ENCODE results near the gene GLCE.

GLCE gene

DNA sequence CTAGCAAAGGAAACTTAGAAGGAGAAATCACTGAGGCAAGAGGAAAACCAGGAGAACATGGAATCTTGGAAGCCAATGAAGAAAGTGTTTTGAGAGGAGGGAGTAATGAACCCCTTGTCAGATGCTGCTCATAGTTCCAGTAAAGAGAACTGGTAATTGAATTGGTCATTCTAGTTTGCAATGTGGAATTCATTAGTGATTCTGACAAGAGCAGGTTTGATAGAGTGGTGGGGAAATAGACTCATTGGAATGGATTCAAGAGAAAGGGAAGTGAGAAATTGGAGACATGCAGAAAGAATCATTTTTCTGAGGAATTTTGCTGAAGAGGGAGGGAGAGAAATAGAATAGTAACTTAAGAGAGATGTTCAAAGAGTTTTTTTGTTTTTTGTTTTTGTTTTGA, 21.0 kb downstream of the GLCE start:
- no peaks in the 10 kb centered on the region for H3K36me3 ChIP-seq (replicated peaks)
- DNase-seq: no peak
- H3K27ac ChIP-seq: no peak overlapping the region
- H3K27me3 ChIP-seq (replicated peaks): no peaks in the 10 kb centered on the region
- in situ Hi-C loops (cut with HindIII; ENCODE audit: low pct_ligation_motif_present, low sequenced_read_pairs): no loop called here
- TF ChIP-seq CTCF (IDR thresholded peaks at IDR 0.05; ENCODE audit: low read depth, low read length, missing control alignments): no peak
- H3K4me3 ChIP-seq (ENCODE audit: low read depth, low read length): no peak overlapping the region

DNA sequence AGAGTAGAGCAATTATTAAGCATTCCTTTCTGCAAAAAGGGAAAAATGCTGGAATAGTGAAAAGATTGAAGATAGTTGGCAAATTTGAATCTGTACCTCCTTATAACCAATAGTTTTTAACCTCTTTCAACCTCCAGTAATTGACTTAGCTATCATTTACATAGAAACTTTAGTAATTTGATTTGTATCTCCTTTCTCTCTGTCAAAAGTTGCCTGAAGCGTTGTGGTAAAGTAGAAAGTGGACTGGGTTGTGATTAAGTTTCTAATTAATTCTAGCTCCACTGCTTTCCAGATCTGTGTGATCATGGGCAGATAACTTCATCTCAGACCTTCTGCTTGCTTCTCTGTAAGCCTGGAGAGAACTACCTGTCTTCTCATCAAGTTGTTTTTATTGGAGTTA, 24.8 kb downstream of the GLCE start:
- no peak overlapping the region for H3K4me3 ChIP-seq (ENCODE audit: low read depth, low read length)
- DNase-seq: no peak
- no peak overlapping the region for H3K27ac ChIP-seq
- H3K36me3 ChIP-seq (replicated peaks): no peaks in the 10 kb centered on the region
- no peak for TF ChIP-seq CTCF (IDR thresholded peaks at IDR 0.05; ENCODE audit: low read depth, low read length, missing control alignments)
- in situ Hi-C loops (cut with HindIII; ENCODE audit: low pct_ligation_motif_present, low sequenced_read_pairs): no loop called here
- H3K27me3 ChIP-seq (replicated peaks): no peaks in the 10 kb centered on the region

- DNase-seq: no peak
- no peak for TF ChIP-seq CTCF (IDR thresholded peaks at IDR 0.05; ENCODE audit: low read depth, low read length, missing control alignments)
- in situ Hi-C loops (cut with HindIII; ENCODE audit: low pct_ligation_motif_present, low sequenced_read_pairs): no loop called here
- Histone ChIP-seq H3K36me3 (replicated peaks) (no peaks in the 10 kb centered on the region), H3K27me3 (replicated peaks) (no peaks in the 10 kb centered on the region), H3K27ac (no peak overlapping the region), H3K4me3 (ENCODE audit: low read depth, low read length) (no peak overlapping the region)
These were observed 25.3 kb downstream of the GLCE start for GRCh38 chr15:69185706-69186105.

DNA sequence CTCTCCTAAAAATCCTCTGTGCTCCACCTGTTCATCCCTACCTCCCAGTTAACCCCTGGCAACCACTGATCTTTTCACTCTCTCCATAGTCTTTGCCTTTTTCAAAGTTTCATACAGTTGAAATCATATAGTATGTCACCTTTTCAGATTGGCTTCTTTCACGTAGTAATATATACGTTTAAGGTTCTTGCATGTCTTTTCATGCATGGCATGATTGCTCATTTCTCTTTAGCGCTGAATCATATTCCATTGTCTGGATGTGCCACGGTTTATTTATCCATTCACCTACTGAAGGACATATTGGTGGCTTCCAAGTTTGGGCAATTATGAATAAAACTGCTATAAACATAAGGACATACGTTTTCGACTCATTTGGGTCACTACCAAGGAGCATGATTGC, 28.7 kb downstream of the GLCE start:
- Histone ChIP-seq H3K27me3 (replicated peaks) (no peaks in the 10 kb centered on the region), H3K4me3 (ENCODE audit: low read depth, low read length) (no peak overlapping the region), H3K36me3 (replicated peaks) (no peaks in the 10 kb centered on the region), H3K27ac (no peak overlapping the region)
- TF ChIP-seq CTCF (IDR thresholded peaks at IDR 0.05; ENCODE audit: low read depth, low read length, missing control alignments): no peak
- in situ Hi-C loops (cut with HindIII; ENCODE audit: low pct_ligation_motif_present, low sequenced_read_pairs): no loop called here
- no peak for DNase-seq

- no peak for DNase-seq
- Histone ChIP-seq H3K27ac (no peak overlapping the region), H3K4me3 (ENCODE audit: low read depth, low read length) (no peak overlapping the region), H3K36me3 (replicated peaks) (no peaks in the 10 kb centered on the region), H3K27me3 (replicated peaks) (no peaks in the 10 kb centered on the region)
- in situ Hi-C loops (cut with HindIII; ENCODE audit: low pct_ligation_motif_present, low sequenced_read_pairs): no loop called here
- TF ChIP-seq CTCF (IDR thresholded peaks at IDR 0.05; ENCODE audit: low read depth, low read length, missing control alignments): no peak
These were observed 29.7 kb downstream of the GLCE start for GRCh38 chr15:69190091-69190490.

GRCh38 chr15:69190504-69190903, 30.1 kb downstream of the GLCE start:
- Histone ChIP-seq H3K36me3 (replicated peaks) (no peaks in the 10 kb centered on the region), H3K27ac (no peak overlapping the region), H3K27me3 (replicated peaks) (no peaks in the 10 kb centered on the region), H3K4me3 (ENCODE audit: low read depth, low read length) (no peak overlapping the region)
- in situ Hi-C loops (cut with HindIII; ENCODE audit: low pct_ligation_motif_present, low sequenced_read_pairs): no loop called here
- no peak for TF ChIP-seq CTCF (IDR thresholded peaks at IDR 0.05; ENCODE audit: low read depth, low read length, missing control alignments)
- DNase-seq: no peak

Data from brain microvascular endothelial cell (primary cell).